ENCODE measurements around the gene CALR3.
"Not testable (repeated sequence)": the region's sequence is repeated elsewhere in the genome, so short reads cannot be mapped to it uniquely, and the experiment has no call there.

Gene CALR3

DNA sequence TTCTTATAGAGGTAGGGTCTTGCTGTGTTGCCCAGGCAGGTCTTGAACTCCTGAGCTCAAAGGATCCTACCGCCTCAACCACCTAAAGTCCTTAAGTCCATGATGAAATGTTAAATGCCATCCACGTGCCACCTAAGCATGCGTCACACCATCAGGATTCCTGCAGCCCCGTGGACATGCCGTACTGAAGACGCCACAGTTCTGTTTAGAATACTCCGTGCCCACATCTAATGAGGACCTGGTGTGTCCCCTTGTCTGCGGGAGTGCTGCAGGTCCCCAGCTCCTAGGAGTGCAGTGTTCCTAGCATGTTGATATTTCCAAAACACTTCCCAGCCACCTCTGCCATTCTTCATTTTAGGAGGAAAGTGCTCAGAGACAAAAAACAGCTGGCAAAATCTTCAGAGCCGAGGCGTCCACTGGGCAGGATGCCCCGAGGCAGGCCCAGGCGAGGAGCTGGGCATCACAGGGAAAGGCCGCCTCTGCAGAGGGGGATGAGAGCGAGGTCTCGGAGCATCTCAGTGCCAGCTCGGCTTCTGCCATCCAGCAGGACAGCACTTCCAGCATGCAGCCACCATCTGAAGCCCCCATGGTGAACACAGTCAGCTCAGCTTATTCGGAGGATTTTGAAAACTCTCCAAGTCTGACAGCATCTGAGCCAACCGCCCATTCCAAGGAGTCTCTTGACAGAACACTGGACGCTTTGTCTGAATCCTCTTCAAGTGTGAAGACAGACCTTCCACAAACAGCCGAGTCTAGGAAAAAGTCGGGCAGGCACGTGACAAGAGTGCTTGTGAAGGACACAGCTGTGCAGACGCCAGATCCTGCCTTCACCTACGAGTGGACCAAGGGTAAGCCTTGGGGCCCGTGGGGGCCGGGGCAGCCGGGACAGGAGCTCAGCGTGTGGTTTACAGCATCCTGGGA, 13.4 kb upstream of the CALR3 start:
- no peaks in the 10 kb centered on the region for H3K9me3 ChIP-seq
- H3K4me3 ChIP-seq (ENCODE audit: low read depth in 1 of 2, low read length in 1 of 2): no peak overlapping the region
- no peaks in the 10 kb centered on the region for H3K36me3 ChIP-seq
- no peaks in the 10 kb centered on the region for H3K27me3 ChIP-seq
- no peak overlapping the region for H3K27ac ChIP-seq
- H3K4me1 ChIP-seq (ENCODE audit: control insufficient read depth in 1 of 2, insufficient read depth in 1 of 2, low read depth in 1 of 2, low read length in 1 of 2): no peaks in the 10 kb centered on the region
- TF ChIP-seq CTCF (IDR thresholded peaks at IDR 0.05): no peak

DNA sequence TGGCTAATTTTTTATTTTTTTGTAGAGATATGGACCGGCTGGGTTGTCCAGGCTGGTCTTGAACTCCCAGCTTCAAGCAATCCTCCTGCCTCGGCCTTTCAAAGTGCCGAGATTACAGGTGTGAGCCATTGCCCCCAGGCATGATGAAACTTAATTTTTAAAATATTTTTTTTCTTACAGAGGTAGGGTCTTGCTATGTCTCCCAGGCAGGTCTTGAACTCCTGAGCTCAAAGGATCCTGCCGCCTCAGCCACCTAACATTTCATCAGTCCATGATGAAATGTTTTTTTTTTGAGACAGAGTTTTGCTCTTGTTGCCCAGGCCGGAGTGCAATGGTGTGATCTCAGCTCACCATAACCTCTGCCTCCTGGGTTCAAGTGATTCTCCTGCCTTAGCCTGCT, 12.6 kb upstream of the CALR3 start:
- H3K36me3 ChIP-seq: no peaks in the 10 kb centered on the region
- no peaks in the 10 kb centered on the region for H3K9me3 ChIP-seq
- H3K27ac ChIP-seq: no peak overlapping the region
- H3K4me3 ChIP-seq (ENCODE audit: low read depth in 1 of 2, low read length in 1 of 2): no peak overlapping the region
- no peak for TF ChIP-seq CTCF (IDR thresholded peaks at IDR 0.05)
- no peaks in the 10 kb centered on the region for H3K27me3 ChIP-seq
- no peaks in the 10 kb centered on the region for H3K4me1 ChIP-seq (ENCODE audit: control insufficient read depth in 1 of 2, insufficient read depth in 1 of 2, low read depth in 1 of 2, low read length in 1 of 2)

GRCh38 chr19:16506961-16507360, 11.0 kb upstream of the CALR3 start:
- Histone ChIP-seq H3K4me3 (ENCODE audit: low read depth in 1 of 2, low read length in 1 of 2) (no peak overlapping the region), H3K4me1 (ENCODE audit: control insufficient read depth in 1 of 2, insufficient read depth in 1 of 2, low read depth in 1 of 2, low read length in 1 of 2) (no peaks in the 10 kb centered on the region), H3K27me3 (no peaks in the 10 kb centered on the region), H3K9me3 (no peaks in the 10 kb centered on the region), H3K36me3 (no peaks in the 10 kb centered on the region), H3K27ac (no peak overlapping the region)
- no peak for TF ChIP-seq CTCF (IDR thresholded peaks at IDR 0.05)

GRCh38 chr19:16506161-16506560, 10.2 kb upstream of the CALR3 start:
- not testable (repeated sequence) for H3K36me3 ChIP-seq; H3K4me1 ChIP-seq (ENCODE audit: control insufficient read depth in 1 of 2, insufficient read depth in 1 of 2, low read depth in 1 of 2, low read length in 1 of 2); H3K27ac ChIP-seq; H3K27me3 ChIP-seq; H3K9me3 ChIP-seq; H3K4me3 ChIP-seq (ENCODE audit: low read depth in 1 of 2, low read length in 1 of 2)

- Histone ChIP-seq H3K36me3 (no peaks in the 10 kb centered on the region), H3K9me3 (no peaks in the 10 kb centered on the region), H3K27me3 (no peaks in the 10 kb centered on the region), H3K4me1 (ENCODE audit: control insufficient read depth in 1 of 2, insufficient read depth in 1 of 2, low read depth in 1 of 2, low read length in 1 of 2) (no peaks in the 10 kb centered on the region), H3K27ac (no peak overlapping the region), H3K4me3 (ENCODE audit: low read depth in 1 of 2, low read length in 1 of 2) (no peak overlapping the region)
- TF ChIP-seq CTCF (IDR thresholded peaks at IDR 0.05): no peak
Measured at GRCh38 chr19:16504271-16504670, 8.3 kb upstream of the CALR3 start.

DNA sequence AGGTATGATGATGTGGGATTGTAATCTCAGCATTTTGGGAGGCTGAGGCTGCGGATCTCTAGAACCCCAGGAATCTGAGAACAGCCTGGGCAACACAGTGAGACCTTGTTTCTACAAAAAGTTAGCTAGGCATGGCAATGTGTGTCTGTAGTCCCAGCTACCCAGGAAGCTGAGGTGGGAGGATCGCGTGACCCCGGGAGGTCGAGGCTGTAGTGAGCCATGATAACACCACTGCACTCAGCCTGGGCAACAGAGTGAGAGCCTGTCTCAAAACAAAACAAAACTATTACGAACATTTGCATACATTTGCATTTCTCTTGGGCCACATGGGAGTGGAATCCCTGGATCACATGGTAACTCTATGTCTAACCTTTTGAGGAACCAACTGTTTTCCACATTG, 1.9 kb upstream of the CALR3 start:
- H3K9me3 ChIP-seq: no peaks in the 10 kb centered on the region
- H3K27ac ChIP-seq: no peak overlapping the region
- no peaks in the 10 kb centered on the region for H3K36me3 ChIP-seq
- peaks cover 11 to 12% of the 10 kb centered on the region in 2 experiments for H3K4me1 ChIP-seq (ENCODE audit: control insufficient read depth in 1 of 2, insufficient read depth in 1 of 2, low read depth in 1 of 2, low read length in 1 of 2)
- H3K27me3 ChIP-seq: no peaks in the 10 kb centered on the region
- no peak overlapping the region for H3K4me3 ChIP-seq (ENCODE audit: low read depth in 1 of 2, low read length in 1 of 2)
- no peak for TF ChIP-seq CTCF (IDR thresholded peaks at IDR 0.05)
